BLaER1 (cell line): Measurements from ENCODE around the gene COBL.

Experiments
- H3K27ac ChIP-seq: shearing (Covaris generic); formaldehyde crosslinking; 2 replicates; pipeline ENCODE4 v1.8.1; 2022
- H3K27me3 ChIP-seq: shearing (Covaris generic); formaldehyde crosslinking; 2 replicates; pipeline ENCODE4 v1.8.1; 2022
- H3K36me3 ChIP-seq: shearing (Covaris generic); formaldehyde crosslinking; 2 replicates; pipeline ENCODE4 v1.8.1; 2022
- H3K4me1 ChIP-seq: shearing (Covaris generic); formaldehyde crosslinking; 2 replicates; pipeline ENCODE4 v1.8.1; 2022
- H3K4me2 ChIP-seq: shearing (Covaris generic); formaldehyde crosslinking; 2 replicates; pipeline ENCODE4 v1.8.1; 2022
- H3K4me3 ChIP-seq: shearing (Covaris generic); formaldehyde crosslinking; 2 replicates; pipeline ENCODE4 v1.8.1; 2022
- H3K9ac ChIP-seq: shearing (Covaris generic); formaldehyde crosslinking; 2 replicates; pipeline ENCODE4 v1.8.1; 2022
- H3K9me3 ChIP-seq: shearing (Covaris generic); formaldehyde crosslinking; 2 replicates; pipeline ENCODE4 v1.8.1; 2022
- H4K20me1 ChIP-seq: shearing (Covaris generic); formaldehyde crosslinking; 2 replicates; pipeline ENCODE4 v1.8.1; 2022
- Cebpa-rat ChIP-seq: shearing (Covaris generic); IDR thresholded peaks from 2 replicates; pipeline ENCODE4 v1.8.1; 2022

The COBL gene

DNA sequence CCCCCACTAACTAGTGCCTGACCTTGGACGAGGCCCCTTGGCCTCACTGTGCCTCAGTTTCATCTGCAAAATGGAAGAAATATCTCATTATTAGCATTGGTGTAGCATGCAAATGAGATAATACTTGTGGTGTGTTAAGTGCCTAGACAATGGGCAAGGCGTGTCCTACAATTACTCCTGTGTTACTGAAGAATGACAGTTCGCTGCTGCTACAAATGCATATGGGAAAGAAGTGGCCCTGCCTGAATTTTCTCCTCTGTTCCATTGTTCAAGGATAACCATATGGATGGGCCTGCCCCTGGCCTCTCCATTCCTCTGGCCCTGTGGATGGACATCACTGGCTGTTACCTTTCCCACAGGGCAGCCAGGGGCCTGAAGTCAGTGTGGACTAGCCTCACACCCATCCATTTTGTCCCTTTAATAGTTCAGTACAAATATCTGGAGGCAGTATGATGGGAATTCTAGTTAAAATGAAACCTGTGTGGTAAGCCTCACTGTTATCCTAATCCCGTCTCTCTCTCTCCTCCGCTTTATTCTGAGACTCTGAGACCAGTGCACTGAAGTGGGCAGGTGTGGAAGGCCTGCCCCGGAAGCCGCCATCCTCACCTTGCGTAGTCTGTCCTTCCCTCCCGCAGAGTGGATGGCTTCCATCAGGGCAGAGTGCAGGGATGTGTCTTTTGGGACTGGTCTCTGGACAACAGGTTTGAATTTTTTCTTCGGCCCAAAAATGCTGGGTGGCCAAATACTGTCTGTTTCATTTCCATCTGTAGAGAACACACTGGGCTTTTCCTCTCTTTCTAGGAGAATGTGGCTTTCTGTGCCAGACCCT, 289.3 kb downstream of the COBL start:
- no peaks in the 10 kb centered on the region for H3K4me1 ChIP-seq
- TF ChIP-seq Cebpa-rat = no peak
- no peaks in the 10 kb centered on the region; the same call in 1 of the 2 replicates for H3K36me3 ChIP-seq

DNA sequence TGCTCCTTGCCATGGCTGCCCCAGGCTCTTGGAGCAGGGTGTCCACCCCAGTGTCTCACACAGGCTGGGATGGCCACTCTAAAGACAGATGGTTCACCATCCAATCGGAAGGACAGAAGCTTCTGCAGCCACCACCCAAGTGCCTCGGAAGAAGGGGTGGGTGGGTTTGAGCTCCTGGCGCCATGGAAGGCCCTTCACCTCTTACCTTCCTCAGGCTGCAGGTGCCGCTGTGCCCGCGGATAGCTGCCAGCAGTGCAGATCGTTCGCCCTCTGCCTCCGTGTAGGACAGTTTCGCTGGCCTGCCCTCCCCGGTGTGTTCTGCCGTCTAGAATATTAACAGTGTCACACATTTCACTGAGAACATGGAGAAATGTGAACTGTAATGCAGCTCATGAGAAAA, 290.3 kb downstream of the COBL start:
- Histone ChIP-seq H3K4me1 (no peaks in the 10 kb centered on the region), H3K9me3 (no peaks in the 10 kb centered on the region), H3K27ac (no peak overlapping the region), H4K20me1 (no peaks in the 10 kb centered on the region), H3K36me3 (no peaks in the 10 kb centered on the region; the same call in 1 of the 2 replicates), H3K4me2 (no peak overlapping the region), H3K4me3 (no peak overlapping the region), H3K27me3 (no peaks in the 10 kb centered on the region), H3K9ac (no peak overlapping the region)
- TF ChIP-seq Cebpa-rat = no peak

More for the DNA sequence above, 289.3 kb downstream of the COBL start:
- H3K9me3 ChIP-seq = no peaks in the 10 kb centered on the region
- H3K9ac ChIP-seq = no peak overlapping the region
- H3K4me2 ChIP-seq = no peak overlapping the region
- H3K4me3 ChIP-seq = no peak overlapping the region
- H3K27ac ChIP-seq = no peak overlapping the region
- H4K20me1 ChIP-seq = no peaks in the 10 kb centered on the region
- no peaks in the 10 kb centered on the region for H3K27me3 ChIP-seq

DNA sequence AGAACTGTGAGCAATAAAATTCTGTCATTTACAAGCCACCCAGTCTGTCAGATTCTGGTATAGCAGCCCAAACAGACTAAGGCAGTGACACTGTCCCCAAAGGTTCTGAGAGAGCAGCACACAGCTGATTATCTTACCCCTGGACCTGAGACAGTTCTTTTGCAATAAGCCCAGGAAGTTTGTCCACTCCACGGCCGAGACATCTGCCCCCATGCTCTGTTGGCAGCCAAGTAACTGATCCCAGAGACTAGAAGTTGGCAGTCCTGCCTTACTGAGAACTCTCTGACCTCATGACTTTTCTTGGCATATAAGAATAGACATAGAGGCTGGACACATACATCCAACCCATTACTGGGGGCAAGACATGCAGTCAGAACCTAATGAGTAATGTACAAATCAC, 290.9 kb downstream of the COBL start:
- Histone ChIP-seq H3K36me3 (no peaks in the 10 kb centered on the region; the same call in 1 of the 2 replicates), H3K27me3 (no peaks in the 10 kb centered on the region), H3K4me2 (no peak overlapping the region), H3K4me1 (no peaks in the 10 kb centered on the region), H3K27ac (no peak overlapping the region), H3K9me3 (no peaks in the 10 kb centered on the region), H3K4me3 (no peak overlapping the region), H4K20me1 (no peaks in the 10 kb centered on the region), H3K9ac (no peak overlapping the region)
- TF ChIP-seq Cebpa-rat = no peak

DNA sequence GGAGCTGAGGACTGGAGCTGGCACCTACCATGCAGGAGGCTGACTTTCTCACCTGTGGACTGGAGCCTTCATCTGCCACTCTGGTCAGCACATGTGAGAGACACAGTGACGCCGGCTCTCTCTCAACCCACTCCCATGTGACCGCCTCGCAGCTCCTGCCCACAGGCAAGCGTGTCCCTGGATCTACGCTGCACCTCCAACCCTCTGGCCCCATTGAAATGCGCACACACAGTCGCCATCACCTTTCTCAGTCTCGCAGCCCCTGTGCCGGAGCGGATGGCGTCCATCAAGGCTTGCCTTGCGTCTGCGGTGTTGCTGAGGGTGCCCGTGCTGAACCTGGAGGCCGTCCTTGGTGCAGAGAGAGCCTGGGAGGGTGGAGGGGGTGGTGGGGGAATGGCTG, 291.7 kb downstream of the COBL start:
- Histone ChIP-seq H3K9ac (no peak overlapping the region), H3K4me1 (no peaks in the 10 kb centered on the region), H3K36me3 (no peaks in the 10 kb centered on the region; the same call in 1 of the 2 replicates), H4K20me1 (no peaks in the 10 kb centered on the region), H3K9me3 (no peaks in the 10 kb centered on the region), H3K27me3 (no peaks in the 10 kb centered on the region), H3K4me3 (no peak overlapping the region), H3K27ac (no peak overlapping the region), H3K4me2 (no peak overlapping the region)
- no peak for TF ChIP-seq Cebpa-rat

DNA sequence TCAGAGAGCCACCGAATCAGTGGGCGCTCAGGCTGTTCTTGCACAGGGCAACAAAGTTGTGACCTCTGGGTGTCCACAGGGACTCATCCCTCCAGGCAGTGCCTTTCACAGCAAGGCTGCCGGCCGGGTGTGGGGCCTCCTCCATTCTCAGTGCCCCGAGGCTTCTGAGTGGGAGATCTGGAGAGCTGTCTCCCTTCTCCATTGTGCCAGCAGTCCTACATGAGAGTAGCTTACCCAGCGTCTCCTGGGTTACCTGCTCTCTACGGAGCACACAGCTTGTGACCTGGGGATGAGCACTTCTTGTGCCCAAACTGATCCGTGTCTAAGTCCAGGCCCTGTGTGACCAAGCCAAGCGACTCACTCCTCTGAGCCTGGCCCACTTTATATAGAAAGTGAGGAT, 293.1 kb downstream of the COBL start:
- no peak overlapping the region for H3K9ac ChIP-seq
- H3K4me3 ChIP-seq = no peak overlapping the region
- H3K27ac ChIP-seq = no peak overlapping the region
- no peaks in the 10 kb centered on the region for H3K27me3 ChIP-seq
- no peak overlapping the region for H3K4me2 ChIP-seq
- no peak for TF ChIP-seq Cebpa-rat
- H4K20me1 ChIP-seq = no peaks in the 10 kb centered on the region
- H3K4me1 ChIP-seq = no peaks in the 10 kb centered on the region; the same call in 1 of the 2 replicates
- no peaks in the 10 kb centered on the region for H3K9me3 ChIP-seq
- no peaks in the 10 kb centered on the region; the same call in 1 of the 2 replicates for H3K36me3 ChIP-seq

DNA sequence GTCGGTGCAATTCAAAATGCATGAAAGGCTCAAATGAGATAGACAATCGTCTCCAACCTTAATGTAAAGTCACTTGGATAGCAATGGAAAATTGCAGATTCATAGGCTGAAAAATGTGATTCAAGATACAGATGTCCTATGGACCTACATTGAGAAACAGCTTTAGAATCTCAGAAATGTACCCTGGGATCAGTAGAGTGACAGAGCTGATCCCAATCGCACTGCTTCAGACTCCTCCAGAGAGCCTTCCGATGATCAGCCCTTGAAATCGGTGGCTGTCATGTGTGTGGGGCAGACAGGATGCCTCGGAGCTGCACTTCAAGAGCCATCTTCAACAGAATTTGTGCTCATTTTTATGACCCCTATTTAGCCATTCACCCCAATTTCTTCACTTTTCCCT, 293.8 kb downstream of the COBL start:
- no peak for TF ChIP-seq Cebpa-rat
- H3K4me2 ChIP-seq = no peak overlapping the region
- H3K36me3 ChIP-seq = no peaks in the 10 kb centered on the region; the same call in 1 of the 2 replicates
- H3K9ac ChIP-seq = no peak overlapping the region
- H3K4me3 ChIP-seq = no peak overlapping the region
- H3K9me3 ChIP-seq = no peaks in the 10 kb centered on the region
- H4K20me1 ChIP-seq = no peaks in the 10 kb centered on the region
- no peaks in the 10 kb centered on the region for H3K27me3 ChIP-seq
- no peak overlapping the region for H3K27ac ChIP-seq
- no peaks in the 10 kb centered on the region; the same call in 1 of the 2 replicates for H3K4me1 ChIP-seq

DNA sequence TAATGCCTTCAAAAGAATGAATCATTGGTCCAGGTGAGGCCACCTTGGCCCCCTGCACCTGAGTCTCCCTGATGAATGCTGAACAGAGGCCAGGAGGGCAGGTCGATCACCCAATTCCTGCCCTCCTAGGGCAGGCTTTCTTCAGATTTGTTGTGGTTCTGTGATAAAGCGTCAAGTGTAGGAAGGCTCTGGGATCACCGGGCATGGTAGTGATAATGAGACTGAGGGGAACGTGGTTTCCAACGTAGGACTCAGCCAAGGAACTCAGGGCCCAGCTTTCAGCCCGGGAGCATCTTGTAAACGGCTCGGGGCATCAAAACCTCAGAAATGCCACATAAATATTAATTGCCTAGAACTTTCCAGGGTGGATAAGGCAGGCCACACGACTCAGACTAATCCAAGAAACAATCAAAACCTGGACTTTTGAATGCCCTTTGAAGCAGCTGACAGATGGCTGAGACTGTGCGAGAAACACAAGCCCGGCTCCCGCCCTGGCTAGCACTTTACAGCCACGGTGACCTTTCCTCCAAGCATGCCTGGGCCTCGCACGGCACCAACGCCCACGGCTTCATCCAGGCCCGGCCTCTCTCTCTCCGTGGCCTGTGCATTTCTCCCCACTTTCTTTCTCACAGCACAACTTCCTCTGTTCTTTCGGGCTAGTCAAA, 294.6 kb downstream of the COBL start:
- Histone ChIP-seq H3K4me2 (no peak overlapping the region), H3K4me1 (no peaks in the 10 kb centered on the region; the same call in 1 of the 2 replicates), H3K4me3 (no peak overlapping the region), H3K36me3 (no peaks in the 10 kb centered on the region), H4K20me1 (no peaks in the 10 kb centered on the region), H3K27me3 (no peaks in the 10 kb centered on the region), H3K27ac (no peak overlapping the region), H3K9me3 (no peaks in the 10 kb centered on the region), H3K9ac (no peak overlapping the region)
- no peak for TF ChIP-seq Cebpa-rat

DNA sequence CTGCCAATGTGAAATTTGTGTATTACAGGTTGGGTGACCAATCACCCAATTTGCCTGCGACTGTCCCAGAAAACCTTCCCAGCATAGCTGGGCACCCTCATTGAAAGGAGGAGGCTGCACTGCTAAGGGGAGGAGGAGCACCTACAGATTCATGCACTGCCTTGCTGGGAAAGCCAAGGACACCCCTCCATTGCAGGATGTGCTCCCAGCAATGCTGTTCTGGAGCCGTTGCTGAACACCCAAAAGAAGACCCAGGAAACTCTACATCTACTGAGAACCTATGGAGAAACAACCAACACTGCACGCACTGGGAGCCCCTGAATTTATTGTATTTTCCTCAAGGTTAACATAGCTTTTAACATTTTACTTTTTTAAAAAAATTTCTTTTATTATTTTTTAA, 295.7 kb downstream of the COBL start:
- Histone ChIP-seq H3K36me3 (no peaks in the 10 kb centered on the region), H3K4me2 (no peak overlapping the region), H3K27me3 (no peaks in the 10 kb centered on the region), H3K27ac (no peak overlapping the region), H3K4me3 (no peak overlapping the region), H3K9ac (no peak overlapping the region), H3K4me1 (no peaks in the 10 kb centered on the region; the same call in 1 of the 2 replicates), H4K20me1 (no peaks in the 10 kb centered on the region), H3K9me3 (no peaks in the 10 kb centered on the region)
- TF ChIP-seq Cebpa-rat = no peak

DNA sequence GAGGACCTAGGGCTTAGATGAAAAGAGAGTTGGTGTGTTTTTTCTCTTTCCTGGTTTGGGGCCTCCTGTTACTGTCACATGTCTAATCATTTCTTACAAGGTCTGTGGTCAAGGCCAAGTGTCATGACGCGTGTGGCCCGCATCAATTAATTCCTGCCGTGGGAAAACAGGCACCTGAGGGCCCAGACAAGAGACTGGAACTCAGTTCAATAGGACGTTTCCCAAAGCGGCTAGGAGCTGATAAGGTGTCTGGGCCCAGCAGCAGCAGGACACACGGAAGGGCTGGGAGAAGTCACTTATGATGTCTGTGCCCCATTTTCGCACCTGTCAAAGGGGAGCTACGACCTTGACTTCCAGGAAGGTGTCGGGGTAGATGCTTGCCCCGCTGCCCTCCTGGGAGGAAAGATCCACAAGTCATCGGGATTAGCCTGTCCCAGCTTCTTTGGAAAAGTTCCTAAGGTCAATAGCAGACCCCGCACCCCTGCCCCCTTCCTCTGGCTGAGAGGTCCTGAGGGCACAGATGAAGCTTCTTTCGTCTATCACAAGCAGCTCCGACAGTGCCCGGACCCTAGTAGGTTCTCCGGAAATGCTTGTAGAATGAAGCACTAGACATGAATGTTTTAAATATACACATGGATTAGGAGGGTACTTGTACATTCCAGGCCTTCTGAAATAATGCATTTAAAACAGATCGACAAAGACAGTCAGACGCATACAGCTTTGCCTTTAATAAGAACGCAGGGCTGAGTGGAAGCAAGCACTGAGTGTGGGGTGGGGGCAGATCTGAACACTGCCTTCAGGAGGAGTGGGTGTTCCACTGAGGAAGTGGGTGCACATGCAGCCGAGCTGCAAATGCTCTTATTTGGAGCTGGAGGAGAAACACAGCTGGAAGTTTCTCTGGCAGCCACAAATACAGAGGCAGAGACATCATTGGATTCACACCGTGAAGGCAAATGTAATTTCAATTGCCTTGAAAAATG, 296.4 kb downstream of the COBL start:
- H3K4me1 ChIP-seq = no peaks in the 10 kb centered on the region; the same call in 1 of the 2 replicates
- no peak for TF ChIP-seq Cebpa-rat
- H3K9me3 ChIP-seq = no peaks in the 10 kb centered on the region
- no peak overlapping the region for H3K4me3 ChIP-seq
- H3K27ac ChIP-seq = no peak overlapping the region
- no peaks in the 10 kb centered on the region for H3K36me3 ChIP-seq
- H4K20me1 ChIP-seq = no peaks in the 10 kb centered on the region
- H3K27me3 ChIP-seq = no peaks in the 10 kb centered on the region
- no peak overlapping the region for H3K9ac ChIP-seq
- no peak overlapping the region for H3K4me2 ChIP-seq
